HepG2 (cell line): ENCODE results near the gene OSGIN1. TPM values are rescaled to one million over a fixed set of nuclear protein-coding genes. Genes with fewer than 3 reads are reported as not detected.
A peak's percentile ranks its signal among the peaks of the same experiment; 100 is the strongest.

Experiments
- ATAC-seq: fragments of 200-7000 bp; cut with Tn5 transposase; 3 replicates; pipeline ENCODE4 v1.9.1; 2020; ENCODE audit warnings: mild to moderate bottlenecking, moderate library complexity
- BruUV-seq: library from RNA; stranded (reverse); fragments of 400-500 nt; replicated peaks from 2 replicates; lab custom pipeline; 2021; lab: Mats Ljungman, UMichigan
- CTCF ChIA-PET: fragments of 300-600 bp; formaldehyde crosslinking; extraction: SDS; loops from one replicate; lab custom pipeline; 2021; ENCODE audit warnings: low total read pairs, inconsistent platforms, low intra/inter-chr PET ratio; lab: Yijun Ruan, JAX
- POLR2A ChIA-PET: fragments of 350-600 bp; sonication (Branson Sonifier 250); formaldehyde crosslinking; loops from one replicate; lab custom pipeline; 2020; ENCODE audit warnings: antibody characterized with exemption, inconsistent platforms; lab: Yijun Ruan, JAX
- DNase-seq: peaks from one replicate; pipeline ENCODE4 v3.0.0-alpha.2; 2015; ENCODE audit warnings: low spot score
- FAIRE-seq: peaks from 3 replicates; lab custom pipeline; 2011; peaks lifted over from hg19 to GRCh38; lab: Jason Lieb, UNC
- H2AFZ ChIP-seq: one replicate; pipeline ENCODE4 v1.6.1; 2011; ENCODE audit warnings: low read length, inconsistent platforms
- H3K27ac ChIP-seq: fragments of 300-600 bp; 3 replicates; pipeline ENCODE4 v1.8.0; 2011; ENCODE audit warnings: mixed run types, mild to moderate bottlenecking, mixed read lengths, low read length, inconsistent platforms; ENCODE audit not compliant: insufficient read depth; ENCODE audit errors: extremely low read length
- H3K27me3 ChIP-seq, 2 experiments: fragments of 200-600 bp in 1 of 2; 2 replicates in 1 of 2; 3 replicates in 1 of 2; pipeline versions ENCODE4 v1.6.0 to v1.8.0; 2011; ENCODE audit warnings: low read length in 2 of 2, mild to moderate bottlenecking in 2 of 2, moderate library complexity in 2 of 2, inconsistent platforms in 1 of 2; ENCODE audit not compliant: insufficient read depth in 2 of 2, control insufficient read depth in 1 of 2
- H3K36me3 ChIP-seq, 2 experiments: fragments of 200-600 bp in 1 of 2; replicated peaks in 1 of 2; 2 replicates in 1 of 2; 3 replicates in 1 of 2; pipeline versions ENCODE4 v1.5.1 to v1.8.0; 2011; ENCODE audit warnings: low read length in 2 of 2, inconsistent platforms in 1 of 2; ENCODE audit not compliant: insufficient read depth in 2 of 2, control insufficient read depth in 1 of 2
- H3K4me1 ChIP-seq: 2 replicates; pipeline ENCODE4 v1.5.1; 2012; ENCODE audit warnings: low read length, inconsistent platforms; ENCODE audit not compliant: insufficient read depth
- H3K4me2 ChIP-seq: 2 replicates; pipeline ENCODE4 v1.6.0; 2011; ENCODE audit warnings: low read depth, low read length, inconsistent platforms
- H3K4me3 ChIP-seq, 3 experiments: fragments of 200-600 bp in 1 of 3; sonication (generic), shearing (Covaris generic) in 1 of 3; replicated peaks in 1 of 3; 2 replicates each; pipeline ENCODE4 v1.5.1; 2011 to 2016; ENCODE audit warnings: low read length in 3 of 3, inconsistent platforms in 2 of 3, low read depth in 2 of 3, mild to moderate bottlenecking in 2 of 3, control low read depth in 1 of 3, mixed read lengths in 1 of 3; ENCODE audit not compliant: insufficient read depth in 1 of 3
- H3K79me2 ChIP-seq: one replicate; pipeline ENCODE4 v1.6.1; 2011; ENCODE audit warnings: low read length, inconsistent platforms; ENCODE audit not compliant: insufficient read depth
- H3K9ac ChIP-seq: 2 replicates; pipeline ENCODE4 v1.6.0; 2011; ENCODE audit warnings: mild to moderate bottlenecking, low read depth, low read length, inconsistent platforms; ENCODE audit not compliant: insufficient read depth
- H3K9me3 ChIP-seq: 2 replicates; pipeline ENCODE4 v1.5.1; 2012; ENCODE audit warnings: mild to moderate bottlenecking, low read length
- H4K20me1 ChIP-seq: 2 replicates; pipeline ENCODE4 v1.6.0; 2011; ENCODE audit warnings: inconsistent platforms, mild to moderate bottlenecking, low read length, moderate library complexity; ENCODE audit not compliant: insufficient read depth
- EHMT2 ChIP-seq: fragments of 200-600 bp; sonication (generic); IDR thresholded peaks from 2 replicates; pipeline ENCODE4 v1.7.0; 2017; ENCODE audit warnings: antibody characterized with exemption, low read depth, low read length, borderline replicate concordance
- ESRRA ChIP-seq: sonication (generic); formaldehyde crosslinking; IDR thresholded peaks from 2 replicates; pipeline ENCODE4 v1.5.1; 2020; ENCODE audit warnings: mild to moderate bottlenecking, low read depth, missing genetic modification reagents
- NBN ChIP-seq: fragments of 450-650 bp; conservative IDR thresholded peaks from 2 replicates; pipeline ENCODE4 v1.6.1; 2017
- NR3C1 ChIP-seq: sonication (generic); formaldehyde crosslinking; IDR thresholded peaks from 2 replicates; pipeline ENCODE4 v1.4.0; 2020; ENCODE audit warnings: missing genetic modification reagents
- PITX1 ChIP-seq: sonication (generic); formaldehyde crosslinking; IDR thresholded peaks from 2 replicates; pipeline ENCODE4 v1.5.1; 2020; ENCODE audit warnings: mild to moderate bottlenecking, missing genetic modification reagents
- SMC3 ChIP-seq: IDR thresholded peaks from 2 replicates; pipeline ENCODE4 v1.6.1; 2011; ENCODE audit warnings: low read length, improper control_type of control experiment
- THAP11 ChIP-seq: IDR thresholded peaks from 2 replicates; pipeline ENCODE4 v1.6.1; 2016; ENCODE audit warnings: missing biosample characterization, missing genetic modification reagents
- U2AF1 ChIP-seq: fragments of 200-400 bp; formaldehyde crosslinking; optimal IDR thresholded peaks from 2 replicates; pipeline ENCODE3; 2017; ENCODE audit warnings: mild to moderate bottlenecking, low read depth, low read length
- ZFP82 ChIP-seq: sonication (generic); formaldehyde crosslinking; IDR thresholded peaks from 2 replicates; pipeline ENCODE4 v1.5.1; 2020; ENCODE audit warnings: mild to moderate bottlenecking, missing genetic modification reagents, borderline replicate concordance
- ZNF510 ChIP-seq: sonication (generic); formaldehyde crosslinking; IDR thresholded peaks from 2 replicates; pipeline ENCODE4 v1.4.0; 2020; ENCODE audit warnings: low read depth, mild to moderate bottlenecking, missing genetic modification reagents
- ZNF660 ChIP-seq: sonication (generic); formaldehyde crosslinking; IDR thresholded peaks from 2 replicates; pipeline ENCODE4 v1.5.1; 2020; ENCODE audit warnings: mild to moderate bottlenecking, low read depth, missing genetic modification reagents, borderline replicate concordance
- ZSCAN29 ChIP-seq: sonication (generic); formaldehyde crosslinking; conservative IDR thresholded peaks from 2 replicates; pipeline ENCODE4 v1.4.0; 2020; ENCODE audit warnings: mild to moderate bottlenecking, missing genetic modification reagents
- WGBS: methylation state at CpG from one replicate; pipeline ENCODE4 v1.1.6; 2017; ENCODE audit warnings: low lambda C conversion rate; 5-methylcytosine and 5-hydroxymethylcytosine counted together
- in situ Hi-C: cut with HindIII; loops from 2 replicates; pipeline ENCODE4 v1.10.0; 2017; ENCODE audit warnings: low pct_unique_long_range_greater_than_20kb; ENCODE audit not compliant: extremely low pct_ligation_motif_present
- intact Hi-C: fragments of 100-400 bp; cut with micrococcal nuclease; formaldehyde crosslinking; loops from one replicate; pipeline ENCODE4 v1.10.0; 2022; ENCODE audit not compliant: unreplicated experiment
- polyA plus RNA-seq, 8 experiments: library from polyadenylated mRNA; depleted of rRNA in 3 of 8; stranded (reverse) in 7 of 8; unstranded in 1 of 8; fragments of >200 nt; fragmentation: Illumina TruSeq in 4 of 8; extraction: Trizol in 4 of 8; gene quantifications; 2 replicates each; pipeline versions ENCODE4 v1.2.1 to v1.2.3, GENCODE V29; 2011 to 2016; ENCODE audit warnings: low read depth in 4 of 8, missing spikeins in 1 of 8, mixed read lengths in 1 of 8; ENCODE audit not compliant: insufficient read depth in 1 of 8
- total RNA-seq, 5 experiments: library from RNA; depleted of rRNA; stranded (reverse); fragments of >200 nt; fragmentation: Illumina TruSeq; extraction: Trizol; gene quantifications; 2 replicates each; pipeline ENCODE4 v1.2.3, GENCODE V29; 2016; ENCODE audit warnings: low read depth in 1 of 5
- TF ChIP-seq, protein P1 (sequence below): fragments of 450-650 bp; IDR thresholded peaks from 2 replicates; pipeline ENCODE4 v1.6.1; 2017
- TF ChIP-seq, protein P2 (sequence below): sonication (generic); formaldehyde crosslinking; IDR thresholded peaks from 2 replicates; pipeline ENCODE4 v1.5.0; 2020; ENCODE audit warnings: mild to moderate bottlenecking, low read depth, missing genetic modification reagents, borderline replicate concordance

Gene OSGIN1
- total and polyA plus RNA-seq, 2 of the 13 experiments (the other 11 are each of a cell fraction or from before 2014, with no cell fraction given), result 20.5 to 27.1 TPM

DNA sequence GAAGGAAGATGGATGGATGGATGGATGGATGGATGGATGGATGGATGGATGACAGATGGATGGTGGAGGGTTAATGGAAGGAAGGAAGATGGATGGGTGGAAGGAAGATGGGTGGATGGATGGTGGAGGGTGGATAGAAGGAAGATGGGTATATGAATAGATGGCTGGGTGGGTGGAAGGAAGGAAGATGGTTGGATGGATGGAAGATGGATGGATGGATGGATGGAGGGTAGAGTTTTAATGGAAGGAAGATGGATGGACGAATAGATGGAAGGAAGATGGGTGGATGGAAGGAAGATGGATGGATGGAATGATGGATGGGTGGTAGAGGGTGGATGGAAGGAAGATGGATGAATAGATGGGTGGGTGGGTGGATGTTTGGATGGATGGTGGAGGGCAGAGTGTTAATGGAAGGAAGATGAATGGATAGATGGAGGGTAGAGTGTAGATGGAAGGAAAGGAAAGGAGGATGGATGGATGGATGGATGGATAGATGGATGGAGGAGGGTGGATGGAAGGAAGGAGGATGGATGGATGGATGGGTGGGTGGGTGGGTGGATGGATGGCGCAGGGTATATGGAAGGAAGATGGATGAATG lies 32.0 kb upstream of the OSGIN1 start:
- POLR2A ChIA-PET, result no interaction called here
- Histone ChIP-seq H3K27ac (no peak overlapping the region), H3K4me2 (no peak overlapping the region), H3K4me1 (no peaks in the 10 kb centered on the region), H3K36me3 (peaks cover 13 to 17% of the 10 kb centered on the region in 2 experiments), H3K9ac (no peak overlapping the region), H4K20me1 (no peaks in the 10 kb centered on the region), H3K4me3 (no peak overlapping the region), H3K9me3 (no peaks in the 10 kb centered on the region), H2AFZ (no peak overlapping the region), H3K27me3 (no peaks in the 10 kb centered on the region), H3K79me2 (no peaks in the 10 kb centered on the region)
- intact Hi-C loops (no loop called here), in situ Hi-C loops (loop anchor here (10.0 kb wide), 1 partner anchor 124 kb away; the partner anchor contains the start of gene SLC38A8)
- BruUV-seq, result no TSS peak
- WGBS, result 84% methylated on average over 2 of the region's 2 CpGs
- TF ChIP-seq NBN (0 out of 2 replicates have a peak, but pooled peaks have one; percentile 18), THAP11 (CRISPR knock-in tag) (no peak)
- TF ChIP-seq, protein P1, sequence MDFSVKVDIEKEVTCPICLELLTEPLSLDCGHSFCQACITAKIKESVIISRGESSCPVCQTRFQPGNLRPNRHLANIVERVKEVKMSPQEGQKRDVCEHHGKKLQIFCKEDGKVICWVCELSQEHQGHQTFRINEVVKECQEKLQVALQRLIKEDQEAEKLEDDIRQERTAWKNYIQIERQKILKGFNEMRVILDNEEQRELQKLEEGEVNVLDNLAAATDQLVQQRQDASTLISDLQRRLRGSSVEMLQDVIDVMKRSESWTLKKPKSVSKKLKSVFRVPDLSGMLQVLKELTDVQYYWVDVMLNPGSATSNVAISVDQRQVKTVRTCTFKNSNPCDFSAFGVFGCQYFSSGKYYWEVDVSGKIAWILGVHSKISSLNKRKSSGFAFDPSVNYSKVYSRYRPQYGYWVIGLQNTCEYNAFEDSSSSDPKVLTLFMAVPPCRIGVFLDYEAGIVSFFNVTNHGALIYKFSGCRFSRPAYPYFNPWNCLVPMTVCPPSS, result peak; percentile 82; the same call in 1 of the 2 replicates
- FAIRE-seq, result no peak
- CTCF ChIA-PET, result no interaction called here
- no peak for ATAC-seq
- DNase-seq, result no peak

GRCh38 chr16:83923581-83924365 lies 29.3 kb upstream of the OSGIN1 start:
- ChIA-PET CTCF (no interaction called here), POLR2A (no interaction called here)
- Histone ChIP-seq H3K4me3 (no peak overlapping the region), H3K9me3 (no peaks in the 10 kb centered on the region), H3K79me2 (no peaks in the 10 kb centered on the region), H3K9ac (no peak overlapping the region), H4K20me1 (no peaks in the 10 kb centered on the region), H3K4me1 (peaks cover 26% of the 10 kb centered on the region), H3K27ac (no peak overlapping the region), H3K4me2 (no peak overlapping the region), H3K27me3 (no peaks in the 10 kb centered on the region), H2AFZ (no peak overlapping the region), H3K36me3 (peaks cover 5 to 9% of the 10 kb centered on the region in 2 experiments; a peak in 4 of 5 replicates)
- intact Hi-C loops (no loop called here), in situ Hi-C loops (loop anchor here (10.0 kb wide), 1 partner anchor 121 kb away; the partner anchor contains the start of gene SLC38A8)
- no peak for ATAC-seq
- no TSS peak for BruUV-seq
- TF ChIP-seq NR3C1 (CRISPR knock-in tag) (no peak), ZNF510 (no peak), ZNF660 (CRISPR knock-in tag) (no peak), SMC3 (no peak), ESRRA (CRISPR knock-in tag) (no peak), ZFP82 (no peak), EHMT2 (no peak), U2AF1 (no peak), PITX1 (CRISPR knock-in tag) (no peak), ZSCAN29 (CRISPR knock-in tag) (no peak)
- TF ChIP-seq, protein P2, sequence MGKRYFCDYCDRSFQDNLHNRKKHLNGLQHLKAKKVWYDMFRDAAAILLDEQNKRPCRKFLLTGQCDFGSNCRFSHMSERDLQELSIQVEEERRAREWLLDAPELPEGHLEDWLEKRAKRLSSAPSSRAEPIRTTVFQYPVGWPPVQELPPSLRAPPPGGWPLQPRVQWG (CRISPR knock-in tag), result no peak
- no peak for DNase-seq
- WGBS, result 87% methylated on average over 29 of the region's 31 CpGs
- FAIRE-seq, result no peak
